ENCODE measurements around the gene PTPRM.

The PTPRM gene

GRCh38 chr18:8133032-8133431 lies 565.9 kb downstream of the PTPRM start:
- DNase-seq, result no peak

GRCh38 chr18:8133888-8134287 lies 566.8 kb downstream of the PTPRM start:
- DNase-seq, result no peak

- no peak for DNase-seq
These were observed 572.0 kb downstream of the PTPRM start for GRCh38 chr18:8139127-8139527.

DNA sequence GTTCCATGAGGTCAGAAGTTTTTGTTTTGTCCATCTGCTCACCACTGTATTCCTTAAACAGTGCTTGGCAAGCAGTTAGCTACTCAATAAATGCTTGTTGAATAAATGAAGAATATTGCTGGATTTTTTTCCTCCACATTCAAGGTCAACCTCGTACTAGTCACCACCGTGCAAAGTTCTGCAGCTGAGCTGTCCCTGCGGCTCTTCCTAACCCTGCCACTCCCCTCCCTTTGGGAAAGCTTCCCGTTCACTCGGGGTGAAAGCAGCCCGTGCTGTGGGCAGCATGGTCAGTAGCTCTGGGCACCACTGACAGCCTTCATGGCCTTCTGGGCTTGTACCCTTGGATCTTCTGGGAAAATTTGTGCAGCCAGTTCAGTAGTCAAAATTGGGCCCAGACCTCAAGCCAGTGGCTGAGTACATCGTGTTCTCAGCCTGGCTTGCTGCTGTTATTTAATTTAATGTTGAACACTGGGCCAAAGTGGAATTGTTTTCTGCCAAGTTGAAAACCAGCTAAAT lies 572.8 kb downstream of the PTPRM start:
- no peak for DNase-seq

GRCh38 chr18:8140841-8141501 lies 573.9 kb downstream of the PTPRM start:
- no peak for DNase-seq

GRCh38 chr18:8142131-8142711 lies 575.1 kb downstream of the PTPRM start:
- no peak for DNase-seq

GRCh38 chr18:8142932-8143331 lies 575.8 kb downstream of the PTPRM start:
- DNase-seq, result no peak

DNA sequence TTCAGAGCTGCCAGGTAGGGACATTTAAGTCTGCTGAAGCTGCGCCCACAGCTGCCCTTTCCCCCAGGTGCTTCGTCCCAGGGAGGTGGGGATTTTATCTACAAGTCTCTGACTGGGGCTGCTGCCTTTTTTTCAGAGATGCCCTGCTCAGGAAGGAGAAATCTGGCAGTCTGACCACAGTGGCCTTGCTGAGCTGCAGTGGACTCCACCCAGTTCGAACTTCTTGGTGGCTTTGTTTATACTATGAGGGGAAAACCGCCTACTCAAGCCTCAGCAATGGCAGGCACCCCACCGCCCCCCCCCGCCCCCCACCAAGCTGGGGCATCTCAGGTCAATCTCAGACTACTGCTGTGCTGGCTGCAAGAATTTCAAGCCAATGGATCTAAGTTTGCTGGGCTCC lies 584.1 kb downstream of the PTPRM start:
- DNase-seq, result no peak

DNA sequence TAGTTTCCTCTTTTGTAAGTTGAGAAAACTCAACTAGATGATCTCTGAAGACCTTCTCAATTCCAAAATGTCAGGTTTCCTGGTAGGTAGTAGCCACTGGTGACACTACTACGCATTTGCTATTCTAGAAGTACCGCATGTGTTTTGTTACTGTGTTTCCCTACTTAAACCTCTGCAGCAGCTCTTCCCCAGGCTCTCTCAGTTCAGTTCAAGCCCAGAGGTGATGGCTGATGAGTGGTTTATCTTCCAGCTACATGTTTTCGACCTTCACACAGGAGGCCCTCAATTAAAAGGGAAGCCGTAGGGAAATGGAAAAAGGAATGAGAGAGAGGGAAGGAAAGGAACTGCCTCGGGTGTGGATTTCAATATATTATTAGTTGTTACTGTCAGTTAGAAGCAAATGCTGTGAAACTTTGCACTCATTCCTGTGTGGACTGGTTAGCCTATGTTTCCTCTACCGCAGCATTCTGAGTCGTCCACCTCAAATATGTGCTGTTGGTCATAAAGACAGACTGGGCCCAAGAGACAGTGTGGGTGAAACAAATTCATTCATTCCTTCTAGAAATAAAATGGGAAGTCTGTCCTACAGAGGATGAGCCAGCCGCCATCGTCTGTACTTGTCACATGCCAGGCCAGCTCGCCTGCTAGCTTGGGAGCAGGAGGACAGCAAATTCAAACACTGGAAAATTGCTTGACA lies 586.9 kb downstream of the PTPRM start:
- no peak for DNase-seq

DNA sequence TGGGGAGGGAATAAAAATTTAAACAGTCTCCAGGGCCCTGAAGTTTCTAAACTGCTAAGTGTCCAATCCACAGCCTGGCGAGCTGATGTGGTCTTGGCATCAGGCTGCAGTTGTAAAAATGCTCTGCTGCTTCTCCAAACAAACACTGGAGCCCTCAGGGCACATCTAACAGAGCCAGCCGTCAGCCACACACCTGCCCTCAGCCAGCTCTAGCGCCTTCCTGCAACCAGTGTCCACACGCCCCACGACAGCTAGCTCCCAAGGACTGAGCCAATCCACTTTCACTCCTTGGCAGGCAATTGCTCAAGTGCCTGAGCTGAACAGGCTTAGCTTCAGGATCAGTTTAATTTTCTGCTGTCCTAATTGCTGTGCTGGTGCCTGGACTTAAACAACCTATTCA lies 595.7 kb downstream of the PTPRM start:
- DNase-seq, result no peak

DNA sequence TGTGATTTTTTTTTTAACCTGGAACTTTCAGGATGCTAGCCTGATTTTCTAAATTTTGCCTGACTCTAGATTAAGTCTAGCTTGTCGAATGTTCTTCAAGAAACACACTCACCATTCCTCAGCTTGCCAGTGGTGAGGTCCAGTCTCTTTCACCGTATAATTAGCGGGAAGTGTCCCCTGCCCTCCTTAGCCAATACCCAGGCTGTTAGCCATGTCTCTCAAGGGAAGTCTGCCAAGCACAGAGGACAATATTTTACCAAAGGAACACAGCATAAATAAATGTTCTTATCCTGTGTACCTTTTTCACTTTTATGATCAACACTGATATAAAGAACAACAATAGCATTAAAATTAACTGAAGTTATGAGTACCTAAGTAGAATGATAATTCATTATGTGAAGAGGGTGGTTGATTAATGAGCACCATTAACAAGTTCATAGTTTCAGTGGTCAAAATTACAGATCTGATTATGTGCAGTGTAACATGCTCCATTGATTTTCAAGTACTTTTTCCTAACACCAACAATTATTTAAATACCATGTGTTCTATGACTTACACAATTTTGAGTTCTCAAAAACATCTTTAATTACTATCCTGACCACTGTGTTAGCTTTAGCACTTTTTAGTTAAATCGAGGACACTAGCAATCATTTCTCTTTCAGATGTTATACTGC lies 596.3 kb downstream of the PTPRM start:
- DNase-seq, result no peak

- no peak for DNase-seq
These were observed 598.0 kb downstream of the PTPRM start for GRCh38 chr18:8165095-8165494.

GRCh38 chr18:8167026-8167425 lies 599.9 kb downstream of the PTPRM start:
- DNase-seq, result no peak

DNA sequence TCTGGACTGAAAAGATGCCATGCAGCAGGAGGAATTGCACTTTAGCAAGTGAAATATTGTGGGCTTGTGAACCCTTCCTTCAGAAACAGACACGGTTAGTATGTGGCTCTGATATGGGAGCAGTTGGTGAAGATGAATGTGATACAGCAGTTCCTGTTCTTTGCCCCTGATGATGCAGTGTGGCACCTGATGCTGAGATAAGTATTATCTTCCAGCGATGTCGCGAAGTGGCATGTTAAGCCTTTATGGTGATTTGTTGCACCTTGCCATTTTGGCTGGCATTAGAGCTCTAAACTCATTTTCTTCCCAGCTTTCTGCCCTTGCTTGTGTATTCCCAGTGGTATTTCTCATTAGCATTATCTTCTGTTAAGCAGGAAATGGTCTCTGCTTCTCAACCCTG lies 600.6 kb downstream of the PTPRM start:
- no peak for DNase-seq

- DNase-seq, result no peak
These were observed 602.6 kb downstream of the PTPRM start for GRCh38 chr18:8169722-8170121.

DNA sequence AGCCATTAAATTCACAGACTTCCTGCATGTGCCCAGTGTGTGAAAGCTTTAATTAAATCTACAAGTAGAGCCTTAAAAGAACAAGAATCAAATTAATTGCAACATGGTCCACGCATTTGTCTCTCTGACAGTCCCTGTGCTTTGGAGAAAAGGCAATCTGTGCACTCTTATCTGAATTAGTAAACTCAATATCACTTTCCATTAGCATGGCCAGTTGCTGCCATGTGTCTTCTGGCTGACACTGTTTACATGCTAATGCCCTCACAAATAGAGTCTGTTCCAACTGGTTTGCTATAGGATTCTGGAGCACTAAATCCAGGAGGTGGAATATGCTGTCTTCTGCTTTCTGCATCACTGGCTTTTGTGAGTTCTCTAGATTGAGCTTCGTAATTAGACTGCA lies 607.7 kb downstream of the PTPRM start:
- DNase-seq, result no peak

DNA sequence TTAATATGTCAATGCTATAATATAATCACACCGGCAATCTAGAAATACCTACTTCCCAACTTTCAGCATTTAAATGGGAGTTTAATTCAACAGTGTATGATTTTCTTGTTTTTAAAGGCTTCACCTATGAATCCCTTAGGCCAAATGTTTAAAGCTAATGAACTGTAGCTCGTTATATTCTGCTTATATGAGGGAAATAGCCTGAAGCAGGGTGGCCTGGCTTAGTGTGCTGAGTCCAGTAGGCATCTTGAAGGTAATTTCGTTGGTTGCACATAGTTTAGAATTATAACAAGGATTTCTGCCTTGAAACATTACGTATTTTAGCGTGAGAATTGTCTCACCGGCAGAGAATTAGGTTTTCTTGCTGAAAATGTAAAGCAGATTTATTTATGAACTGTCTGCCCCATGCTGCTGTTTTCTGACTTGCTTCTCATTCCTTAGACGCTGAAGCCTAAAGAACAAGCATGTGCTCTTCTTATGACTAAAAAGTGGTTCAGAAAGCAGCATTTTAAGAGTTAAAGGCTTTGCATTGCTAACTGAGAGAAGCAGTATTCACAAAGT lies 608.5 kb downstream of the PTPRM start:
- DNase-seq, result no peak

DNA sequence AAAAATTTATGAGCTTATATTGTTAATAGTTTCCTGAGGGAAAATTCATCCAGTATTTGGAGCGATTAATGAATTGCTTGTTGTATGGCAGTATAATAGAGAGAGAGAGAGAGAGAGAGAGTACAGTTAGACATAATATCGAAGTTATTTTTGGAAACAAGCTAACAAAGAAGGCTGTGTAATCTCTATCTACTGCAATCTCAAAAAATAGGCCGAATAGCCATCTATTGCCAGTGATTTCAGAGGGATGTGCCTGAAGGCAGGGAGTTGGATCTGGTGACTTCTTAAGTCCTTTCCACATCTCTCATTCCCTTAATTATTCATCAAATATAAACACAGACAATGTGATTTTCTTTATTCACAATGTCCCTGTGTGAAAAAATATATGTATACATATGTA lies 609.0 kb downstream of the PTPRM start:
- DNase-seq, result no peak

GRCh38 chr18:8176554-8176953 lies 609.4 kb downstream of the PTPRM start:
- DNase-seq, result no peak

DNA sequence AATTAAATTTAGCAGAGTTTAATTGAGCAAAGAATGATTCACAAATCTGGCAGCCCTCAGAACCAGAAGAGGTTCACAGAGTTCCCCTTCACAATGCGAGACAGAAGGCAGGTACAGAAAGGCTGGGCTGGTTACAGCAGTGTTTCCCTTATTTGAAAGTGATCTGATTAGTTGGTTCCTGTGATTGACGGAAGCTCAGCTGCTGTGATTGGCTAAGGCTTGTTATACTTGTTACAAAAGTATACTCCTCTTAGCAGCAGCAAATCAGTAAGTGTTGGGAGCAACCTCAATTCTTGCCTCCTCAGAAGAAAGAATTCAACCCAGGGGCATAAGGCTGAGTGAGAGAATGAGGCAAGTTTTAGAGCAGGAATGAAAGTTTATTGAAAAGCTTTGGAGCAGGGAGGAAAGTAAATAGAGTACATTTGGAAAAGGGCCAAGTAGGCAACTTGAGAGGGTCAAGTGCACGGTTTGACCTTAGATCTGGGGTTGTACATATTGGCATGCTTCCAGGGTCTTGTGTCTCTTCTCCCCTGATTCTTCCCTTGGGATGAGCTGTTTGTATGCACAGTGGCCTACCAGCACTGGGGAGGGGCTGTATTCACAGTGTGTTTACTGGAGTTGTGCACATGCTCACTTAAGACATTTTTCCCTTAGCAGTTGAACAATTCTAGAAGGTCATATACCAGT lies 610.4 kb downstream of the PTPRM start:
- DNase-seq, result peak; percentile 30

- DNase-seq, result no peak
These were observed 619.3 kb downstream of the PTPRM start for GRCh38 chr18:8186413-8186812.

DNA sequence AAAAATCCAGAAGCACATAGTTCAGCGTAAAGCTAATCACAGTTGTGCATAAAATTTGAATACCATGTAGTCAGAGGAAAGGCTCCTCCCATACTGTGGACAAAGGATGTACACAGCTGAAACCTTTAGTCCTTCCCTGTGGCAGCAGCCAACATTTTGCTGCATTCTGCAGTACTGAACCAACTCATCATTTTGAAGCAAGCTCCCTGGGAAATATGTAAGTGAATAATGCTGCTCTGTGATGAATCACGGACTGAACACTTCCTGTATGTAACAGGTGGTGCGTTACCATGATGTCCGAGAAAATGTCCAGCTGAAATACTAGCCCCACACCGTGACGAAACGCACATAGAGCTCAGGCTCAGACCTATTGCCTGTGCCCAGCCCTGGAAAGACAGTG lies 621.1 kb downstream of the PTPRM start:
- no peak for DNase-seq

Data from right kidney (tissue), 1 donor.